GM12873 (cell line): ENCODE data around the gene NFE2L2.

Source experiments
- CTCF ChIP-seq: IDR thresholded peaks from 2 replicates; pipeline ENCODE4 v1.5.1; 2012; ENCODE audit warnings: low read depth, mild to moderate bottlenecking, moderate library complexity, low read length, control low read depth; ENCODE audit not compliant: insufficient read depth; ENCODE audit errors: missing control alignments

NFE2L2 gene

GRCh38 chr2:177225965-177226360 lies 38.6 kb downstream of the NFE2L2 start:
- TF ChIP-seq CTCF: no peak

- TF ChIP-seq CTCF: no peak
Observed at GRCh38 chr2:177221970-177222369, 42.6 kb downstream of the NFE2L2 start.

- no peak for TF ChIP-seq CTCF
Observed at GRCh38 chr2:177221534-177221933, 43.0 kb downstream of the NFE2L2 start.

GRCh38 chr2:177217247-177217843 lies 47.2 kb downstream of the NFE2L2 start:
- no peak for TF ChIP-seq CTCF

- no peak for TF ChIP-seq CTCF
Observed at GRCh38 chr2:177212891-177213856, 51.4 kb downstream of the NFE2L2 start.

- peak; percentile 25 for TF ChIP-seq CTCF
Observed at GRCh38 chr2:177212106-177212890, 52.2 kb downstream of the NFE2L2 start, which contains the start of gene HNRNPA3. Gene HNRNPA3, plus strand, starts transcription at chr2:177212794. Its CDS starts 6 bp downstream, at chr2:177212800.
